ENCODE data around the gene SEMA3G.

DNA sequence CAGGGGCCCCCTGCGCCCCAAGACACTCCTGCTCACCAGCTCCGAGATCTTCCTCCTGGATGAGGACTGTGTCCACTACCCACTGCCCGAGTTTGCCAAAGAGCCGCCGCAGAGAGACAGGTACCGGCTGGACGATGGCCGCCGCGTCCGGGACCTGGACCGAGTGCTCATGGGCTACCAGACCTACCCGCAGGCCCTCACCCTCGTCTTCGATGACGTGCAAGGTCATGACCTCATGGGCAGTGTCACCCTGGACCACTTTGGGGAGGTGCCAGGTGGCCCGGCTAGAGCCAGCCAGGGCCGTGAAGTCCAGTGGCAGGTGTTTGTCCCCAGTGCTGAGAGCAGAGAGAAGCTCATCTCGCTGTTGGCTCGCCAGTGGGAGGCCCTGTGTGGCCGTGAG is 47.2 kb upstream of the SEMA3G start:
- TF ChIP-seq, protein P1, sequence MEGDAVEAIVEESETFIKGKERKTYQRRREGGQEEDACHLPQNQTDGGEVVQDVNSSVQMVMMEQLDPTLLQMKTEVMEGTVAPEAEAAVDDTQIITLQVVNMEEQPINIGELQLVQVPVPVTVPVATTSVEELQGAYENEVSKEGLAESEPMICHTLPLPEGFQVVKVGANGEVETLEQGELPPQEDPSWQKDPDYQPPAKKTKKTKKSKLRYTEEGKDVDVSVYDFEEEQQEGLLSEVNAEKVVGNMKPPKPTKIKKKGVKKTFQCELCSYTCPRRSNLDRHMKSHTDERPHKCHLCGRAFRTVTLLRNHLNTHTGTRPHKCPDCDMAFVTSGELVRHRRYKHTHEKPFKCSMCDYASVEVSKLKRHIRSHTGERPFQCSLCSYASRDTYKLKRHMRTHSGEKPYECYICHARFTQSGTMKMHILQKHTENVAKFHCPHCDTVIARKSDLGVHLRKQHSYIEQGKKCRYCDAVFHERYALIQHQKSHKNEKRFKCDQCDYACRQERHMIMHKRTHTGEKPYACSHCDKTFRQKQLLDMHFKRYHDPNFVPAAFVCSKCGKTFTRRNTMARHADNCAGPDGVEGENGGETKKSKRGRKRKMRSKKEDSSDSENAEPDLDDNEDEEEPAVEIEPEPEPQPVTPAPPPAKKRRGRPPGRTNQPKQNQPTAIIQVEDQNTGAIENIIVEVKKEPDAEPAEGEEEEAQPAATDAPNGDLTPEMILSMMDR (IDR thresholded peaks at IDR 0.05) = no peak
- TF ChIP-seq POLR2AphosphoS5 (IDR thresholded peaks at IDR 0.05) = no peak

Measured in gastroesophageal sphincter (tissue), 3 donors.